ENCODE measurements around the gene PERM1.

Gene PERM1

GRCh38 chr1:966135-966703, 15.7 kb downstream of the PERM1 start, which contains the start of gene PLEKHN1:
TSS of gene PLEKHN1 (plus strand) at chr1:966482. CDS start at chr1:966532, 50 bp downstream.
- in situ Hi-C loops (cut with MboI; ENCODE audit: low sequenced_read_pairs): no loop called here

DNA sequence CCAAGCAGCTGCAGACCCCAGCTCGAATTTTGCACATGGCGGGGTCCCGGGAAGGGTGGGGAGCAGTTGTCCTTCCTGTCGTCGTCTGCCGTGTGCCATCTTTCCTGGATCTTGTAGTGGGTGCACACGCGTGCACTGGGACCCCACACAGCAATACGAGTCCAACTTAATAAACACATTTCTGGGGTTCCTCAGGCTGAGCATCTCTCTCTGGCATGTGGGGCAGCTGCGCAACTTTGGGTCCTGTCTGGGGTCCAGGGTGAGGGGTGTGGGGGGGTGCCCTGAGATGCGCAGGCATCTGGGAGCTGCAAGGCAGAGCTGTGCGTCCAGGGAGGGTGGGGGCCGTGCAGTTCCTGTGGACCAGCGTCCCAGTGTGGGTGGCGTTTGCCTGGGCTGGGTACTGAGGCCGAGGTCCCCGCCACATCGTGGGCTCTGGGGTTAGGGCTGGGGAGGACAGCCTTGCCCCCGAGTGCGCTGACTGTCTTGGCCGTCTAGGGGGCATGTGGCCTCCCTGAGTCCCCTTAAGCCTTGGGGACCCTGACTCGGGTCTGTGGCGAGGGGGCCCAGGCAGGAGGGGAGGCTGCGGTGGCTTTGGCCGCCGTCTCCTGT, 16.3 kb downstream of the PERM1 start:
- in situ Hi-C loops (cut with MboI; ENCODE audit: low sequenced_read_pairs): no loop called here

- in situ Hi-C loops (cut with MboI; ENCODE audit: low sequenced_read_pairs): no loop called here
These were observed 17.0 kb downstream of the PERM1 start for GRCh38 chr1:964691-965525.

- in situ Hi-C loops (cut with MboI; ENCODE audit: low sequenced_read_pairs): no loop called here
These were observed 18.0 kb downstream of the PERM1 start for GRCh38 chr1:963746-964525.

GRCh38 chr1:963301-963651, 18.6 kb downstream of the PERM1 start:
- in situ Hi-C loops (cut with MboI; ENCODE audit: low sequenced_read_pairs): no loop called here

- in situ Hi-C loops (cut with MboI; ENCODE audit: low sequenced_read_pairs): no loop called here
These were observed 19.3 kb downstream of the PERM1 start for GRCh38 chr1:962381-963300.

- in situ Hi-C loops (cut with MboI; ENCODE audit: low sequenced_read_pairs): no loop called here
These were observed 20.7 kb downstream of the PERM1 start for GRCh38 chr1:961132-961669.

DNA sequence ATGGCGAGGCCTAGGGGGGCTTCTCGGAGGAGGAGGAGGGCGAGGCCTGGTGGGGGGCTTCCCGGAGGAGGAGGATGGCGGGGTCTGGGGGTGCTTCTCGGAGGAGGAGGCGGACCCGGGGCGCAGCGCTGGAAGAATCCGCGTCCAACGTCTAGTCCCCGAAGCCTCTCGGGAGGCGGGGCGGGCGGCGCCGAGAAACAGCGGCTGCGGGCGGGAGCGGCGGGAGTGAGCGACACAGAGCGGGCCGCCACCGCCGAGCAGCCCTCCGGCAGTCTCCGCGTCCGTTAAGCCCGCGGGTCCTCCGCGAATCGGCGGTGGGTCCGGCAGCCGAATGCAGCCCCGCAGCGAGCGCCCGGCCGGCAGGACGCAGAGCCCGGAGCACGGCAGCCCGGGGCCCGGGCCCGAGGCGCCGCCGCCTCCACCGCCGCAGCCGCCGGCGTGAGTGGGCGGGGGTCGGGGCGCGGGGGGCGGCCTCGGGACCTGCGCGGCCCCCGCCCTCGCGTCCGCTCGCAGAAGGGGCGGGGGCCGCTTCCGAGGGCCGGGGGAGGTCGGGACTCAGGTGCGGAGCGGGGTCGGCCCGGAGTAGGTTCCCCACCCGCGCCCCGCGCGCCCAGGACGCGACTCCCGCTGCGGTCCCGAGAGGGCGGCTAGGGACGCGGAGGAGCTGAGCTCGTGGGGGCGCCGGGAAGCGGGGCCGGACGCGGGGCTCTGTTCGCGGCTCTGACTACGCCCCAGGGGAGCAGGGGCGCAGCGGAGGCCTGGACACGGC, 21.3 kb downstream of the PERM1 start, which contains the start of gene KLHL17:
KLHL17 (plus strand) TSS at position 222 of the 769 bp plus-strand sequence; CDS start at position 332, 110 bp downstream.
- in situ Hi-C loops (cut with MboI; ENCODE audit: low sequenced_read_pairs): no loop called here

- in situ Hi-C loops (cut with MboI; ENCODE audit: low sequenced_read_pairs): no loop called here
These were observed 22.0 kb downstream of the PERM1 start for GRCh38 chr1:959731-960362.

DNA sequence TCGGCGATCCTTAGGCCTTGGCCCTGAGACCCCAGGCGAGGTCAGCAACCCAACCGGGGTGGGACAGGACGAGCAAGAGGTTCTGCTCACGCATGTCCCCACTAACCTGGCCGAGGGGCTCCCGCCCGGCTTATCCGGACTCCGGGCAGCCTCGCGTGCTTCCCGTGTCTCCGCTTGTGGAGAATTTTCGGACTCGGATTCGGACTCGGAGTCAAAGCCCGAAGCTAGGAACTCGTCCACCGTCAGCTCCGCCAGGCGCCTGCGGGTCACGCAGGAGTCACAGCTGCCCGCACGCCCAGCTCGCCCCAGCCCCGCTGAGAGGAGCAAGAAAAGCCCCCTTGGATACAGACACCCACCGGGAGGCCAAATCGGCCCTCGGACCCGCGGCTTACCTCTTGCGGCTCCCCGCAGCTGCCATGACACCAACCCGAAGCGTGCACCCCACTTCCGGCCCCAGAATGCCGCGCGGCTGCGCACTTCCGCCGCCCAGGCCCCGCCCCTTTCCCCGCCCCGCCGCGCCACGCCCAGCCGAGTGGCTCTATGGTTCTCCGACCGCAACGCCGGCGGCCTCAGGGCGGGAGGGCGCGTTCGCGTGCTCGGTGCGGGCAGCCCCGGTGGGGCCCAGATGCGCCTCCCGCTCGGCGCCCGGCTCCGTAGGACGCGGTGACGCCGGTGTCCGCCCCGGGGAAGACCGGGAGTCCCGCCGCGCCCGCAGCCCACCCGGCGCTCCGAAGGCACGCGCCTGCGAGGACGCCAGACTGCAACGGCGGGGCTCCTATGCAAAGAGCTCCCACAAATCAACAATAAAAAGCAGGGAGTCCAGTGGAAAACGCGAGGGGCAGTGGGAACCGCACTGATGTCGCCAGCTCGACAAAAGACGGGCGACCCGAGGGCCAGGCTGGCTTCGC, 22.8 kb downstream of the PERM1 start, which contains the start of gene NOC2L:
NOC2L (minus strand) TSS at position 434 of the 908 bp plus-strand sequence; CDS start at position 418, 16 bp downstream.
- in situ Hi-C loops (cut with MboI; ENCODE audit: low sequenced_read_pairs): no loop called here

DNA sequence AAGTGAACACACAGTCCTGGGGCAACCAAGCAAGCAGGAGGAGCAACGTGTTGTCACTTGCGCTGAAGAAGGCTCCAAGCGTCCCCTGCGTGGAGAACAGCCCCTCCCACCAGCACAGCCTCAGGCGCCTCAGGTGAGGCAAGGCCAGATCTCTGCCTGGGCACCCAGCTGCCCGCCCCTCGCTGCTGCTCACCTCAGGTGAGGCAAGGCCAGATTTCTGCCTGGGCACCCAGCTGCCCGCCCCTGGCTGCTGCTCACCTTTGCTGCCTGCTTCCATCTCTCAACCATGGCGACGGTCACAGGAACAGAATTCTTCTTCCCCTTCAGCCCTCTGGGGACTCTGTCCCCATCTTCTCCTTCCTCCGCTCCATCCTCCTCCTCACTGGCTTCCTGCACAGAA, 25.3 kb downstream of the PERM1 start:
- in situ Hi-C loops (cut with MboI; ENCODE audit: low sequenced_read_pairs): no loop called here

- in situ Hi-C loops (cut with MboI; ENCODE audit: low sequenced_read_pairs): no loop called here
These were observed 26.4 kb downstream of the PERM1 start for GRCh38 chr1:955474-955873.

- in situ Hi-C loops (cut with MboI; ENCODE audit: low sequenced_read_pairs): no loop called here
These were observed 27.0 kb downstream of the PERM1 start for GRCh38 chr1:954927-955326.

DNA sequence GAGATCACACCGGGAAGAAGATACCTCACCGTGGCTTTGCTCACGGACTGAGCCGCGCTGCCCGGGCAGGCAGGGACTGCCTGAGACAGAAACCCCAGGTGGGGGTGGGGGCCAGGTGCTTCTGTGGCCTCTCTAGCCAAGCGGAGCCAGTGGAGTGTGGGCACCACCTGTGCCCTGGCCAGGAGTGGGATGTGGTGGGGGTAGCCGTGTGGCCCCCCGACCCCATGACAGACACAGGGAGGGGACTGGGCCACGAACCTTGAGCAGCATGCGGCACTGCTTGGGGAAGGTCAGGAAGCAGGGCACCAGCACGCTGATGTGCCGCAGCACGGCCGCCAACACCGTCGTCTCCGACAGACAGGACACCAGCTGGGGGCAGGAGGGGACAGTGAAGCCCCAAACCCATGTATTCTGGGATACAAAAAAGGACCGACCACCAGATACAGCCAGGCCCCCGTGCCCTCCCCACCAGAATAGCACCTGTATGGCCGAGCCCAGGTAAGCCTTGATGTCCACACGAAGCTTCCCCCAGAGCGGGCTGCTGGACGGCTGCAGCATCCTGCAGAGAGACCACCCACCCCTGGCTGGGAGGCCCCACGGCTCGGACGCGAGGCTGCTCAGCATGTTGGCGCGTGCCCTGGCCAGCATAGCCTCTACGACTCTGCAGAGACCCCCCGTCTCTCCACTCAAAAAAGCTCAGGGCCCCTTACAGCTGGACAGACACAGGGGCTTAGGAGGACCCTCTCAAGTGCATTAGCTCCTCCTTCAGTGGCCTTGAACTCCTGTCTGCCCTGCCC, 28.2 kb downstream of the PERM1 start:
- in situ Hi-C loops (cut with MboI; ENCODE audit: low sequenced_read_pairs): no loop called here

DNA sequence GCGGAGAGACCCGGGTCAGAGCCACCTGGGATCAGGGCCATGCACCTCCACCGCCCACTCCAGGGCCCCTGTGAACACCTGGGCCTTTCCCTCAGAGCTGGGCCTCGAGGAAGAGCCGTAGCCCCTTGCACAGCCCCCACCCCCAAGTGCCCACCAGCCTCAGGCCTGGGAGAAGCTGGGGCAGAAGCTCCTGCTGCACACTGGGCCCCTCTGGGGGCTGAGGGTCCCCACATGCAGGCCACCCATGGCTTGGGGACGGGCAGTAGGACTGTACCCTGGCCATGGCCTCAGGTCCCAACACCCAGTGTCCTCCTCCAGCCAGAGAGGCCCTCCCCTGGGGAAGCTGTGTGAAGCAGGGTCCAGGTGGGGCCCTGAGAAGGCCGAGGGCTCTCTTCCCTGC, 29.3 kb downstream of the PERM1 start:
- in situ Hi-C loops (cut with MboI; ENCODE audit: low sequenced_read_pairs): no loop called here

- in situ Hi-C loops (cut with MboI; ENCODE audit: low sequenced_read_pairs): no loop called here
These were observed 29.7 kb downstream of the PERM1 start for GRCh38 chr1:952201-952600.

DNA sequence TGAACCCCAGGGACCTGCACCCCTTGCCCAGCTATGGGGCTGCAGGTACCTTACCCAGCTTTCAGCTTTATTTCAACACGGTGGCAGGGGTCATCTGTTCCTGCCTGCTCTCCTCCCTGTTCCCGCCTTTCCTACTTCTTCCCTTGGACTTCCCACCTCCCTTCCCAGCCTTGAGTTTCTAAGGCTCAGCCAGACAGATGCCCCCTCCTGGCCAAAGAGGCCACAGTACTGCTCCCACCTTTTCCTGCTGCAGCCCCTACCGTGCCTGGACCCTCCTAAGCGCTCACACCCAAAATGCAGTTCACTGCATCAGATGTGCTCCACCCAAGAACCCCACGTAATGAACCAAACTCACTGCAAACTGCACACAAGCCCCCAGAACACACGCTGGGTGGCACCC, 30.5 kb downstream of the PERM1 start:
- in situ Hi-C loops (cut with MboI; ENCODE audit: low sequenced_read_pairs): no loop called here
